ENCODE data around the gene ZC3H14. TPM values are rescaled to one million over a fixed set of nuclear protein-coding genes. Genes with fewer than 3 reads are reported as not detected.

The ZC3H14 gene
- total and polyA plus RNA-seq, 2 donors (not counting 1 experiment from before 2014, with no cell fraction given), result 31.1 to 47.0 TPM

- TF ChIP-seq, protein P1, sequence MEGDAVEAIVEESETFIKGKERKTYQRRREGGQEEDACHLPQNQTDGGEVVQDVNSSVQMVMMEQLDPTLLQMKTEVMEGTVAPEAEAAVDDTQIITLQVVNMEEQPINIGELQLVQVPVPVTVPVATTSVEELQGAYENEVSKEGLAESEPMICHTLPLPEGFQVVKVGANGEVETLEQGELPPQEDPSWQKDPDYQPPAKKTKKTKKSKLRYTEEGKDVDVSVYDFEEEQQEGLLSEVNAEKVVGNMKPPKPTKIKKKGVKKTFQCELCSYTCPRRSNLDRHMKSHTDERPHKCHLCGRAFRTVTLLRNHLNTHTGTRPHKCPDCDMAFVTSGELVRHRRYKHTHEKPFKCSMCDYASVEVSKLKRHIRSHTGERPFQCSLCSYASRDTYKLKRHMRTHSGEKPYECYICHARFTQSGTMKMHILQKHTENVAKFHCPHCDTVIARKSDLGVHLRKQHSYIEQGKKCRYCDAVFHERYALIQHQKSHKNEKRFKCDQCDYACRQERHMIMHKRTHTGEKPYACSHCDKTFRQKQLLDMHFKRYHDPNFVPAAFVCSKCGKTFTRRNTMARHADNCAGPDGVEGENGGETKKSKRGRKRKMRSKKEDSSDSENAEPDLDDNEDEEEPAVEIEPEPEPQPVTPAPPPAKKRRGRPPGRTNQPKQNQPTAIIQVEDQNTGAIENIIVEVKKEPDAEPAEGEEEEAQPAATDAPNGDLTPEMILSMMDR (IDR thresholded peaks at IDR 0.05), result no peak
- no peak for TF ChIP-seq EZH2 (IDR thresholded peaks at IDR 0.05; ENCODE audit: borderline replicate concordance, insufficient read depth, low read depth, low read length, poor library complexity, severe bottlenecking)
- Histone ChIP-seq H3K9ac (ENCODE audit: low read length) (peak overlapping the region; percentile 30), H3K4me1 (ENCODE audit: control insufficient read depth in 2 of 2, insufficient read depth in 2 of 2, low read length in 2 of 2) (peaks cover 22 to 24% of the 10 kb centered on the region in 2 donors), H3K9me3 (ENCODE audit: control extremely low read depth in 1 of 3, control insufficient read depth in 2 of 3, insufficient read depth in 1 of 3, low read length in 2 of 3) (no peaks in the 10 kb centered on the region), H3K36me3 (replicated peaks in 1 of 2; ENCODE audit: control extremely low read depth in 1 of 2, control insufficient read depth in 1 of 2, extremely low read depth in 1 of 2, insufficient read depth in 2 of 2, low read length in 1 of 2) (no peaks in the 10 kb centered on the region), H2AFZ (ENCODE audit: insufficient read depth, low read depth, low read length, poor library complexity, severe bottlenecking) (peak overlapping the region; percentile 37), H3K27me3 (replicated peaks in 1 of 4; ENCODE audit: control extremely low read depth in 1 of 4, control insufficient read depth in 3 of 4, insufficient read depth in 4 of 4, low read length in 3 of 4) (no peaks in the 10 kb centered on the region), H3K4me3 (ENCODE audit: control extremely low read depth in 1 of 5, extremely low read depth in 1 of 5, insufficient read depth in 1 of 5, low read depth in 2 of 5, low read length in 4 of 5) (peak overlapping the region in 3 of 5 experiments; percentile 3 to 31 (median 28)), H3K4me2 (replicated peaks; ENCODE audit: low read depth, low read length, poor library complexity, severe bottlenecking) (peak overlapping the region; percentile 64), H3K79me2 (ENCODE audit: control insufficient read depth, insufficient read depth, low read length) (no peaks in the 10 kb centered on the region), H4K20me1 (ENCODE audit: control insufficient read depth, insufficient read depth, low read length, poor library complexity, severe bottlenecking) (no peaks in the 10 kb centered on the region), H3K27ac (ENCODE audit: low read length in 2 of 2) (peak overlapping the region in 1 of 2 donors; percentile 58)
- Mint-ChIP-seq H3K4me3 (peak overlapping the region; percentile 66), H3K9me3 (ENCODE audit: insufficient read depth) (no peaks in the 10 kb centered on the region), H3K27me3 (no peaks in the 10 kb centered on the region), H3K4me1 (peaks cover 20% of the 10 kb centered on the region), H3K27ac (peak overlapping the region; percentile 59)
- intact Hi-C loops (cut with micrococcal nuclease), result loop anchor here (5.0 to 10.0 kb wide), 3 partner anchors 346 to 1249 kb away; no protein-coding TSS in a partner anchor
- ChIA-PET CTCF (interaction anchor here (1.0 to 4.2 kb wide), 11 partner anchors 10 to 716 kb away, joined by 3 to 77 read pairs (median 4); no protein-coding TSS in a partner anchor), POLR2A (no interaction called here)
- ATAC-seq (ENCODE audit: low read depth) (peak; percentile 51), DNase-seq (peak; percentile 58)
- WGBS (ENCODE audit: insufficient coverage), result 59% methylated on average over 2 of the region's 3 CpGs
These were observed 105.7 kb downstream of the ZC3H14 start for GRCh38 chr14:88668448-88669116.

GRCh38 chr14:88669346-88669745, 106.5 kb downstream of the ZC3H14 start:
- Histone ChIP-seq H3K4me1 (ENCODE audit: control insufficient read depth in 2 of 2, insufficient read depth in 2 of 2, low read length in 2 of 2) (peaks cover 22 to 24% of the 10 kb centered on the region in 2 donors), H3K4me2 (replicated peaks; ENCODE audit: low read depth, low read length, poor library complexity, severe bottlenecking) (peak overlapping the region; percentile 64), H3K36me3 (replicated peaks in 1 of 2; ENCODE audit: control extremely low read depth in 1 of 2, control insufficient read depth in 1 of 2, extremely low read depth in 1 of 2, insufficient read depth in 2 of 2, low read length in 1 of 2) (no peaks in the 10 kb centered on the region), H4K20me1 (ENCODE audit: control insufficient read depth, insufficient read depth, low read length, poor library complexity, severe bottlenecking) (no peaks in the 10 kb centered on the region), H3K79me2 (ENCODE audit: control insufficient read depth, insufficient read depth, low read length) (no peaks in the 10 kb centered on the region), H3K27me3 (replicated peaks in 1 of 4; ENCODE audit: control extremely low read depth in 1 of 4, control insufficient read depth in 3 of 4, insufficient read depth in 4 of 4, low read length in 3 of 4) (no peaks in the 10 kb centered on the region), H2AFZ (ENCODE audit: insufficient read depth, low read depth, low read length, poor library complexity, severe bottlenecking) (no peak overlapping the region), H3K27ac (ENCODE audit: low read length in 2 of 2) (no peak overlapping the region), H3K9ac (ENCODE audit: low read length) (no peak overlapping the region), H3K9me3 (ENCODE audit: control extremely low read depth in 1 of 3, control insufficient read depth in 2 of 3, insufficient read depth in 1 of 3, low read length in 2 of 3) (no peaks in the 10 kb centered on the region), H3K4me3 (ENCODE audit: control extremely low read depth in 1 of 5, extremely low read depth in 1 of 5, insufficient read depth in 1 of 5, low read depth in 2 of 5, low read length in 4 of 5) (no peak overlapping the region)
- DNase-seq, result no peak
- intact Hi-C loops (cut with micrococcal nuclease), result loop anchor here (5.0 to 10.0 kb wide), 3 partner anchors 345 to 1248 kb away; no protein-coding TSS in a partner anchor
- POLR2A ChIA-PET, result no interaction called here
- TF ChIP-seq EZH2 (IDR thresholded peaks at IDR 0.05; ENCODE audit: borderline replicate concordance, insufficient read depth, low read depth, low read length, poor library complexity, severe bottlenecking), result no peak
- TF ChIP-seq, protein P1 (IDR thresholded peaks at IDR 0.05), result no peak
- H3K27me3 Mint-ChIP-seq, result no peaks in the 10 kb centered on the region
- CTCF ChIA-PET, result interaction anchor here (1.1 to 4.2 kb wide), 2 partner anchors 200 to 655 kb away, joined by 3 to 77 read pairs; no protein-coding TSS in a partner anchor
- H3K4me1 Mint-ChIP-seq, result peaks cover 20% of the 10 kb centered on the region
- no peaks in the 10 kb centered on the region for H3K9me3 Mint-ChIP-seq (ENCODE audit: insufficient read depth)
- 87% methylated on average over 3 of the region's 4 CpGs for WGBS (ENCODE audit: insufficient coverage)
- H3K4me3 Mint-ChIP-seq, result no peak overlapping the region
- H3K27ac Mint-ChIP-seq, result no peak overlapping the region
- ATAC-seq (ENCODE audit: low read depth), result no peak
